Measurements from ENCODE around the gene FCRL4.
"Not testable (repeated sequence)": the region's sequence is repeated elsewhere in the genome, so short reads cannot be mapped to it uniquely, and the experiment has no call there.

Gene FCRL4

GRCh38 chr1:157548081-157548480, 49.8 kb downstream of the FCRL4 start:
- DNase-seq, result not testable (repeated sequence)

GRCh38 chr1:157542676-157543075, 55.2 kb downstream of the FCRL4 start:
- DNase-seq, result no peak

GRCh38 chr1:157540852-157541251, 57.0 kb downstream of the FCRL4 start:
- DNase-seq, result no peak

GRCh38 chr1:157540160-157540748, 57.6 kb downstream of the FCRL4 start:
- DNase-seq, result no peak

DNA sequence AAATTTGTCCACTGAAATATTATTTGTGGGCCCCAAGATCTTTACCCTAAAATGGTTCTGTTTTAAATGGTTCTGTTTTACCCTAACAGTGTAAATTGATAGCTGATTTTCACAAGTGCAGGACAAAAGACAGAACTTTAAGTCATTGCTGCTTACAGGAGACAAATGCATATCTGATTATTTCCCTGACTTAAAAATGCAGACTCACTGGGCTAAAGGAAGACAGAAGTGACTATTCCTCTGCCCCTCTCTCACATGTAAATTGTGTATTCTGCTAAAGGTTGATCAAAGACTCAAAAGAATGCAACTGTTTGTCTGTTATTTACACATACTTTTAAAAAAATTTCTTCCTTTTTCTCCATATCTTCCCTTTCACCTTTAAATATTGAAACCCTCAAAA, 58.3 kb downstream of the FCRL4 start:
- no peak for DNase-seq

GRCh38 chr1:157532569-157532968, 65.3 kb downstream of the FCRL4 start:
- no peak for DNase-seq

GRCh38 chr1:157523774-157524493, 74.0 kb downstream of the FCRL4 start:
- DNase-seq, result no peak

Data from activated CD4-positive, alpha-beta T cell treated with anti-CD3 and anti-CD28 coated beads, Interleukin-10, Interleukin-2, amounts not matched to agents 100 ng/mL and 50 ng/mL, durations not matched to agents 16 hours and 8 hours (primary cell).